HG03575 (cell line): ENCODE results near the gene MGMT.

Source experiments
- ATAC-seq: cut with Tn5 transposase; IDR thresholded peaks from one replicate; pipeline ENCODE4 v1.9.1; 2021; ENCODE audit not compliant: unreplicated experiment, insufficient number of reproducible peaks, low FRiP score; ENCODE audit errors: extremely low read depth

MGMT gene

DNA sequence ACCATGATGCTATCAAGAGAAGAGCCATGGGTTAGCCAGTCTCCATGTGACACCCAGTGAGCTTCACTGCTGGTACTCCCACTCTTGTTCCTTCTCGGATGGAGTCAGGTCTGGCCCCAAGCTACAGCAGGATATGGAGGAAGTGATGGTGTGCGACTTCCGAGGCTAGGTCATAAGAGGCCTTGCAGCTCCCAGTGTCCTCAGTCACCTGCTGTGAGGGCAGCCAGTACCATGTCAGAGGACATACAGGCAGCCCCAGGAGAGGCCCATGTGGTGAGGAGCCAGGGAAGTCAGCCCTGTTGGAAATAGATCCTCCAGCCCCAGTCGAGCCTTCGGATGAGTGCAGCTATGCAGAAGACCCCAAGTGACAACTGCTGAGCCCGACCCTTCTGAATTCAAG is 260.0 kb downstream of the MGMT start:
- no peak for ATAC-seq

GRCh38 chr10:129727495-129727894 is 260.5 kb downstream of the MGMT start:
- no peak for ATAC-seq

GRCh38 chr10:129728246-129728820 is 261.3 kb downstream of the MGMT start:
- ATAC-seq = no peak

DNA sequence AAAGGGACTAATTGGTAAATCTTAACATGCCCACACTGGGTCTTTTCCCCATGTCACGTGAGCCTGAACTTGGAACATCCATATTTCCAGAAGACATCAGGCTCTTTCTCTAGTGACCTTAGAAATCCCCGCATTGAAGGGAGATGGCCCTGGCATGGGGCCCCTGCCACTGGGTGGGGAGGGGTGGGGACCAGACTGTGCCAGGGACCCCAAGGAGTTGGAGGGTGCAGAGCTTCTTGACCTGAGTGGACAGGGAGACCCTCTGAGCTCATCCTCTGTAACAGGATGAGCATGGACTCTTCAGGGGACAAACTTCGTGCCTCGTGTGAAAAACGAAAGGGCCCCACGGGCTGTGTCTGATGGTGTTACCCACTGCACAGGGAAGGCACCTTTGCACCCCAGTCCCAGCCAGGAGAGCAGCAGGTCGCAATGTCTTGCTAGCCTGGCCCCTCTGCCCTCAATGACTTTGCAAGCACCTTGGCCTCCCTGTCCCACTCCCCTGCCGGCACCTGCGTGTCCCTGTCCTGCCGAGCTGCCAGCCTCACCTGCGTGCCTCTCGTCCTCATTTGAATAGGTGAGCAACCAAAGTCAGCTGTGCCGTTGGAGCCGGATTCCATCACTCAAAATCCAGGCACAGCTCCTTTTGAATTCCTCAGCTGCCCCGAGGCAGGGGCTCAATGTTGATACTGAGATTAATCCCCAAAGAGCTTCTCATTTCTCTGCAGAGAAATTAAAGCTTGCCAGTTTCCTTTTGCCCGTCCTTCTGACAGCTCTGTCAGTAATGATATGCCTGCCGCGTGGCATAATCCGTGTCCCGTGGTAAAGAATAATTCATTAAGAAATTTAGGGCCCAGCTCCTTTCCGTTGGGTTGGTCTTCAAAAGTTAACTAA is 262.1 kb downstream of the MGMT start:
- ATAC-seq = no peak

DNA sequence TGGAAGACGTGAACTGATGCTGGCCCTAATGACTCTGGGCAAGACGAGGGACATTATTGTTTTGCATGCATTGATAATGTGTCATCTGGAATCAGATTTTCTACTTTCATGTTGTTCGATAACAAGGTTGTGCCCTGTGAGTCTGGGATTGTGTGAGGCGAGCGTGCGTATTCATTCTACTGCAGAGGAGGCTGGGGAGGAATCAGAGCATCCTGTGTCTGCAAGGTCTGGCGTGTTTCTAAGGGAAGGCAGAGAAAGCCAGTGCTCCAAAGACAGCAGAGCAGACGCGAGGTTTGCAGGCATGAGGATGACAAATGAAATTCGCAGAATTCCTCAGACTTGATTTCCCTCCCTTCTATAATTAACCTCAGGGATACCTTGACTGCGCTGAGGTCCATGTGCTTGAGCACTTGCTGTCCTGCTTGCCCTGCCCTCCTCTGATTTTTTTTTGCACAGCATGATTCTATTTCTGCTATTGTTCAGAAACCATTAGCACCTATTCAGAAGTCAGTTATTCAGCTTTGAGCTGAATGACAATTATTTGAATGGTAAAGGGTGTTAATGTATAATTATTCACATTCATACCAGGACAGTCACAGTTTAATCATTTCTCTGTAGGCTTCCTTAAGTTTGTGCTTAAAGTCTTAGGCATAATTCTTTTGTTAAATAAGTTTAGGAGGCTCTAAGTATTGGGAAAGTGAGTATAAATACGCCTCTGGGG is 263.4 kb downstream of the MGMT start:
- no peak for ATAC-seq

DNA sequence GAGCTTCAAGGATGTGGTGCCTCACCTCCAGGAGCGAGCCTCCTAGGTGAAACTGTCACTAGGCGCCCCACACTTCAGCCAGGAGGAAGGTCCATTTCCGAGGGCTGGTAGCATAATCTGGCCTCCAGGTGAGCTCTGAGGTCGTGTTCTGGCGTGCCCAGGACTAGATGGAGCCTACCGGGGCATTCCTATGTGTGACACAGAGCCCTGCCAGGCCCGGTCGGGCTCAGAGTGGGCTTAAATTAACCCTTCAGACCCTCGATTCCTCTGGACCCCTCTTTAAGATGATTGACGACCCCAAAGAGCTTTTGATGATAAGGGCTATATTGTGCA is 263.9 kb downstream of the MGMT start:
- no peak for ATAC-seq

- ATAC-seq = no peak
Measured at GRCh38 chr10:129740532-129741279, 273.7 kb downstream of the MGMT start.

- ATAC-seq = no peak
Measured at GRCh38 chr10:129741280-129741977, 274.4 kb downstream of the MGMT start.

DNA sequence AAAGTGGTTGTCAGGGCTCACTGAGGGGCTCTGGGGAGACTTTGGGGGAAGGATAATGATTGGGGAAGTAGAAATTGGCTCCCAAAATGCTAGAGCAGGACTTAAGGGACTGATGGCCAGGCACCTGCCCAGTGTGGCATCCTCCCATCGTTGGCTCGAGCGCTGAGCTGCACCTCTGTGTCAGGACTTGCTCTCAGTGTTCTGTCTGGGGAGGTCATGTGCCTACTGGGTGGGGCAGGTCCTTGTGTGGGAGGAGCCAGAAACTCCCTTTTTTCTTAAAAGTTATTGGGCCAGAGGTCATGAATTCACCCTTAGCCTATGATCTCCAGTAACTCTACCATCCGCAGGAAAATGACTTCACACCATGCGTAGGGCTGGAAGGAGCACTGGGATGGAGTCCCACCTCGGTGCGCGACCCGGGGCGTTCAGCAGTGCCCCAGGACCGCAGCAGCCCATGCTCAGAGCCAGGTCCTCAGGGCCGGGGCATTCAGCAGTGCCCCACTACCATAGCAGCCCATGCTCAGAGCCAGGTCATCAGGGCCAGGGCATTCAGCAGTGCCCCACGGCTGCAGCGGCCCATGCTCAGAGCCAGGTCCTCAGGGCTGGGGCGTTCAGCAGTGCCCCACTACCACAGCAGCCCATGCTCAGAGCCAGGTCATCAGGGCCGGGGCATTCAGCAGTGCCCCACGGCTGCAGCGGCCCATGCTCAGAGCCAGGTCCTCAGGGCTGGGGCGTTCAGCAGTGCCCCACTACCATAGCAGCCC is 275.1 kb downstream of the MGMT start:
- ATAC-seq = no peak

DNA sequence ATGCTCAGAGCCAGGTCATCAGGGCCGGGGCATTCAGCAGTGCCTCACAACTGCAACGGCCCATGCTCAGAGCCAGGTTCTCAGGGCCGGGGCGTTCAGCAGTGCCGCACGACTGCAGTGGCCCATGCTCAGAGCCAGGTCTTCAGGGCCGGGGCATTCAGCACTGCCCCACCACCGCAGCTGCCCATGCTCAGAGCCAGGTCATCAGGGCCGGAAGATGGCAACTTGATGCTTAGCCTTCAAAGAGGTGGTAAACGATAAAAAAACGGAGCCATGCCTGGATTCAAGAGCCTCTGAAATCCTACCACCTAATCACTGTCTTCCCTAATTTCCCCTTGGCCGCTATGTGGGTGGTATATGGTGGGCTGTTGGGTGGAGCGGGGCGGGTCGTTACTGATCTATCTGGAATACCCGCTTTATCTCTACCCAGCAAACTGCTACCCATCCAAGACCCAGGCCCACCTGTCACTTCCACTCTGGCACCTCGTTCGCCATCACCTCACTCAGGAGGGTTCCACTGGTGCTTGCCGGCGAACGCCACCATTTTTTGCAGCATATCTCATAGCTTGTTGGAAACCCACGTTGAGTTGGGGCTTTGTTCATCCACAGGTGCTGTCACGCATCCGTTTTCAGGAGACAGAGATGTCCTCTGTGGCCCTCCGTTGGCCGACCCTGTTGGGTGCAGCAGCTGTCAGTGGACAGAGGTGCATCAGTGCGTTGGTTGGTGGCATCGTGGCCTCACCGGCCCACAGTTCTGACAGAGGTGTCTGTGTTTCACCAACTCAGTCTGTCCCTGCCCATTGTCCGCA is 275.9 kb downstream of the MGMT start:
- ATAC-seq = no peak

- no peak for ATAC-seq
Measured at GRCh38 chr10:129743738-129744133, 276.7 kb downstream of the MGMT start.

DNA sequence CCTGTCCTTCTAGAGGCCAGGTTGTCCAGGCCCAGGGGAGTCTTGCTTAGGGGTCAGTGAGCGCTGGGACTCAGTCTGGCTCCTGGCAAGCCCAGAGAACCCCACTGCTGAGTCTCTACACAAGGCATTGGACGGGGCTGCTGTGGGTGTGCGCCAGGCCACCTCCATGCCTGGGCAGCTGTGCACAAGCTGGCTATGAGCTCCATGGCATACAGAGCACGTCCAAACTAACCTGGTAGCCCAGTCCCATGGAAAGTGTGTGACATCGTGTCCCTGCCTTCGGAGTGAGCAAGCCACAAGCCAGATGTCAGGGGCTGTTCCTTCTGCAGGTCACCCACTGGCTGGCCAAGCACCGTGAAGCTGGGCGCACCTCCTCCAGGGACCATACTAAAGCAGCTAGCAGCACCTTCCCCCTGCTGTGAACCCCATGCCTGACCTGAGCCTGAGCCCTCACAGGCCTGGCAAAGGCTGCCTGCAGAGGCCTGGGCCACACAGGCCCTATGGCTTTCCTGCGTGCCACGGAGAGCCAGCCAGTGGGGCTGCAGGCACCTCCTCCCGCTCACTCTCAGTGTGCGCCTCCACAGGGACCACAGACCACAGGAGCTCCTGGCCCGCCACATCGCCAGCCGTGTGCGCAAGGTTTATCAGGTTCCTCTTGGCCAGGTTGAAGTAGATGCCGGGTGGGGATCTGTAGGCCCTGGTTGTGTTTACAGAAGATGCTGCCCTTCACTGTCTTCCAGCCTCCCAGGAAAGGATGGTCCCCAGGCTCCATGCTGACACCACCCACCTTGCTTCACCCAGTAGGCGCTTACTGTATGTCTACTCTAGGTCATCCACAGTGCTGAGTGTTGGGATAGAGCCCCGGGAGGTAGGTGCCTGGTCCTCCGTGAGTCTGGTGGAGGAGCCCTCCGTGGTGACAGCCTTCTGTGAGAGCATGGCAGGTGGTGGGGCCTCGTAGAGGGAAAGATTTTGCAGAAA is 277.4 kb downstream of the MGMT start:
- ATAC-seq = no peak

DNA sequence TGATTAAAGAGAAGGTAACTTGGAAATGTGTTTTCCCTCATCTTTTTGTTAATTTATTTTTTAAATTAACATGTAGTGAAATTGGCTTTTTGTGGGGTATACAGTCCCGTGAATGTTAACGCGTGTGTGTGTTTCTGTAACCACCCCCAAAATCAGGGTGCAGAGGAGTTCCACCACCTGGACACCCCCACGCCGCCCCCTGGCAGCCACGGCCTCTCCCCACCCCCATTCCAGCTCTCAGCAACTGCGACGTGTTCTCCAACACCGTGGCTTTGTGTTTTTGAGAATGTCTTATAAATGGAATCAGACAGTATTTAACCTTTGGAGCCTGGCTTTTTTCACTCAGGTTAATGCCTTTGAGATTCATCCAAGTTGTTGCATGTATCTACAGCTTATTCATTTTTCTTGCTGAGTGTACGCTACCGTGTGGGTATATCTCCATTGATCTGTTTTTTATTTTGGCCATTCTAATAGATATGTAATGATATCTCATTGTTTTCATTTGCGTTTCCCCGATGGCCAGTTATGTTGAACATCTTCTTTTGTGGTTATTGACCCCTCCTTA is 278.2 kb downstream of the MGMT start:
- ATAC-seq = no peak

DNA sequence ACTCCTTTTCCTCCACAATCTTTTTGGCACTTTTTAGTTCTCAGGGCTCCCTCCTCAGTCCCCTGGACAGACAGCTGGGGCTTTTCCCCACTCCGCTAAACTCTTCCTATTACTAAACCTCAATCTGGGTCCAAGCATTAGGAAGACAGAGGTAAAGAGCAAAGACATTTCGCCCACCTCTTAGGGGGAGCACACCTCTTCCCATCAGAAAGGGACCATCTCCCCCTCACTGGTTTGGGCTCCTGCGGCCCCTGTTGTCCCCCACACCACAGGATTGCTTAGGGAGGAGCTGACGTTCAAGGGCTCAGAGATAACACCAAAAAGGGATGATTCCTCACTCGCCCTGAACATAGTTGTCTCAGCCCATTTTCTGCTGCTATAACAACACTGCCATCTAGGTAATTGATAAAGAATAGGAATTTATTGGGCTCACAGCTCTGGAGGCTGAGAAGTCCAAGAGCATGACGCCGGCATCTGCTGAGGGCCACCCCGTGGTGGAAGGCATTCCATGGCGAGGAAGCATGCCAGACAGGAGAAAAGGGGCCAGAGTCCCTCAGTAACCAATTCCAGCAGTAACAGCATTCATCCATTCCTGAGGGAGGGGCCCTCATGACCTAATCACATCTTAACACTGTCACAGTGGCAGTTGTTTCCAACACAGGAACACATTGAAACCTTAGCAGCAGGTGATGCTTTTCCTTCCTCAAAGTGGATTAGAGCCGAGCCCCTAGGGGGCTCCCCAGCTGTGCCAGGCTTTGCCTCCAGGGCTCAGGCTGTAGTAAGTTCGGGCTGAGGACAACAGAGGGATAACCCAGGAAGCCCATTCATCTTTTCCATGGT is 287.4 kb downstream of the MGMT start:
- ATAC-seq = no peak

GRCh38 chr10:129755158-129755591 is 288.1 kb downstream of the MGMT start:
- ATAC-seq = no peak
